Measurements from ENCODE around the gene PCSK5. TPM values are rescaled to one million over a fixed set of nuclear protein-coding genes. Genes with fewer than 3 reads are reported as not detected.

PCSK5 gene
- total RNA-seq, 8 experiments from 2014 or later = 1.8 to 21.4 (median 4.9) TPM

DNA sequence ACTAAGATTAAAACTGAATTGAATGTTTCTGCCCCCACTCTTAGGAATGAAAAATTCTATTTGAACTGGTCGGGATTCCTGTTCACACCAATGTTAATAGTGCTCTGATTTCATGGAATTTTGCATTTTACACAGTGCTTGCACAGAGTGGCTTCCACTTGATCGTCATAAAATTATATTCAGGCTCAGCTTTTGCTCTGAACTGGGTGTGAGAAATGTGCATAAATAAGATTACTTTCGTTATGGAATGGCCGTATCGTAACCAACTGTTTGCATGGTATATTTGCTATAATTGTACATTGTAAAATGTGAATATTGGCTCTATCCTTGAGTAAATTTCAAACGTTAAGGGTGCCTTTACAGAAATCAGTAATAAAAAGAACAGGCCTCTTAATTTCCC lies 262.9 kb downstream of the PCSK5 start:
- Histone ChIP-seq H3K4me1 (replicated peaks in 1 of 2) (no peaks in the 10 kb centered on the region), H3K4me3 (no peak overlapping the region), H3K27ac (no peak overlapping the region)
- in situ Hi-C loops (cut with MboI; ENCODE audit: low pct_unique_long_range_greater_than_20kb in 2 of 9, low sequenced_read_pairs in 9 of 9, unreplicated experiment in 9 of 9) = no loop called here
- peak in 3 of 8 experiments; percentile 33 to 86 (median 70) for ATAC-seq (replicated peaks in 6 of 8)
- 0 to 100% (median 82%) methylated on average over 2 to 6 of the region's 6 CpGs; no CpG with 5 or more reads in 1 of the 10 experiments for WGBS, 10 experiments

- Histone ChIP-seq H3K27ac (no peak overlapping the region), H3K4me3 (no peak overlapping the region), H3K4me1 (replicated peaks in 1 of 2) (no peaks in the 10 kb centered on the region)
- no peak for ATAC-seq (replicated peaks in 6 of 8)
- 37 to 100% (median 89%) methylated on average over 1 to 6 of the region's 8 CpGs for WGBS, 10 experiments
- in situ Hi-C loops (cut with MboI; ENCODE audit: low pct_unique_long_range_greater_than_20kb in 2 of 9, low sequenced_read_pairs in 9 of 9, unreplicated experiment in 9 of 9) = no loop called here
Measured at GRCh38 chr9:76153902-76154629, 263.6 kb downstream of the PCSK5 start.

GRCh38 chr9:76155361-76155760 lies 264.9 kb downstream of the PCSK5 start:
- H3K27ac ChIP-seq = no peak overlapping the region
- H3K4me3 ChIP-seq = no peak overlapping the region
- in situ Hi-C loops (cut with MboI; ENCODE audit: low pct_unique_long_range_greater_than_20kb in 2 of 9, low sequenced_read_pairs in 9 of 9, unreplicated experiment in 9 of 9) = no loop called here
- WGBS, 10 experiments = 0 to 86% (median 80%) methylated on average over 1 of the region's 1 CpG; no CpG with 5 or more reads in 3 of the 10 experiments
- H3K4me1 ChIP-seq (replicated peaks in 1 of 2) = no peaks in the 10 kb centered on the region
- peak in 1 of 8 experiments; percentile 6 for ATAC-seq (replicated peaks in 6 of 8)

DNA sequence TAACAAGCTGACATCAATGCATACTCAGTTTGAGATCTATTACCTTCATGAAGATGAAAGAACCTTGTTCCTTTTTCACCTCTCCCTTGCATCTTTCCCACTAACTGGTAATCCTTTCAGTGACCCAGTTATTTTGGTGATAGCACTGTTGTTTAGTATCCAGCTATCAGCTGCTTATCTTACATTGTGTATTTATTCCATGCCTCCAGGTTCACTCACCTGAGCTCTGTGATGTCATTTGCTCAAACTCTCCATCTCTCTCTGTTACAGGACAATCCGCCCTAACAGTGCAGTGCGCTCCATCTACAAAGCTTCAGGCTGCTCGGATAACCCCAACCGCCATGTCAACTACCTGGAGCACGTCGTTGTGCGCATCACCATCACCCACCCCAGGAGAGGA lies 268.2 kb downstream of the PCSK5 start:
- Histone ChIP-seq H3K27ac (no peak overlapping the region), H3K4me3 (no peak overlapping the region), H3K4me1 (replicated peaks in 1 of 2) (peaks cover 0 to 6% of the 10 kb centered on the region in 2 donors)
- whole genome bisulfite sequencing, 10 experiments = 90 to 100% (median 97%) methylated on average over 1 to 6 of the region's 7 CpGs; no CpG with 5 or more reads in 5 of the 10 experiments
- no peak for ATAC-seq (replicated peaks in 6 of 8)
- in situ Hi-C loops (cut with MboI; ENCODE audit: low pct_unique_long_range_greater_than_20kb in 2 of 9, low sequenced_read_pairs in 9 of 9, unreplicated experiment in 9 of 9) = no loop called here

- Histone ChIP-seq H3K4me1 (replicated peaks in 1 of 2) (peaks cover 0 to 6% of the 10 kb centered on the region in 2 donors), H3K4me3 (no peak overlapping the region), H3K27ac (no peak overlapping the region)
- in situ Hi-C loops (cut with MboI; ENCODE audit: low pct_unique_long_range_greater_than_20kb in 2 of 9, low sequenced_read_pairs in 9 of 9, unreplicated experiment in 9 of 9) = no loop called here
- 73 to 93% (median 84%) methylated on average over 1 to 9 of the region's 11 CpGs for WGBS, 10 experiments
- no peak for ATAC-seq (replicated peaks in 6 of 8)
Measured at GRCh38 chr9:76159293-76159926, 268.9 kb downstream of the PCSK5 start.

GRCh38 chr9:76161106-76161505 lies 270.6 kb downstream of the PCSK5 start:
- peaks cover 0 to 6% of the 10 kb centered on the region in 2 donors for H3K4me1 ChIP-seq (replicated peaks in 1 of 2)
- in situ Hi-C loops (cut with MboI; ENCODE audit: low pct_unique_long_range_greater_than_20kb in 2 of 9, low sequenced_read_pairs in 9 of 9, unreplicated experiment in 9 of 9) = no loop called here
- no peak overlapping the region for H3K4me3 ChIP-seq
- no peak overlapping the region for H3K27ac ChIP-seq
- 30 to 75% (median 53%) methylated on average over 2 to 4 of the region's 5 CpGs; no CpG with 5 or more reads in 1 of the 10 experiments for WGBS, 10 experiments
- peak in 1 of 8 experiments; percentile 45 for ATAC-seq (replicated peaks in 6 of 8)

- ATAC-seq (replicated peaks in 6 of 8) = peak in 4 of 8 experiments; percentile 36 to 98 (median 84)
- WGBS, 10 experiments = 20 to 100% (median 87%) methylated on average over 1 to 7 of the region's 13 CpGs; no CpG with 5 or more reads in 1 of the 10 experiments
- in situ Hi-C loops (cut with MboI; ENCODE audit: low pct_unique_long_range_greater_than_20kb in 2 of 9, low sequenced_read_pairs in 9 of 9, unreplicated experiment in 9 of 9) = no loop called here
Measured at GRCh38 chr9:76161541-76161940, 271.1 kb downstream of the PCSK5 start.

GRCh38 chr9:76162086-76162730 lies 271.7 kb downstream of the PCSK5 start:
- peaks cover 0 to 6% of the 10 kb centered on the region in 2 donors for H3K4me1 ChIP-seq (replicated peaks in 1 of 2)
- no peak for ATAC-seq (replicated peaks in 6 of 8)
- in situ Hi-C loops (cut with MboI; ENCODE audit: low pct_unique_long_range_greater_than_20kb in 2 of 9, low sequenced_read_pairs in 9 of 9, unreplicated experiment in 9 of 9) = no loop called here
- no peak overlapping the region for H3K4me3 ChIP-seq
- H3K27ac ChIP-seq = no peak overlapping the region
- WGBS, 10 experiments = 60 to 100% (median 81%) methylated on average over 1 to 4 of the region's 4 CpGs; no CpG with 5 or more reads in 3 of the 10 experiments

More at GRCh38 chr9:76161541-76161940, 271.1 kb downstream of the PCSK5 start:
- H3K4me3 ChIP-seq = no peak overlapping the region
- H3K27ac ChIP-seq = no peak overlapping the region
- H3K4me1 ChIP-seq (replicated peaks in 1 of 2) = peaks cover 0 to 6% of the 10 kb centered on the region in 2 donors

GRCh38 chr9:76162751-76163500 lies 272.5 kb downstream of the PCSK5 start:
- Histone ChIP-seq H3K4me3 (no peak overlapping the region), H3K4me1 (replicated peaks in 1 of 2) (peaks cover 0 to 6% of the 10 kb centered on the region in 2 donors), H3K27ac (no peak overlapping the region)
- in situ Hi-C loops (cut with MboI; ENCODE audit: low pct_unique_long_range_greater_than_20kb in 2 of 9, low sequenced_read_pairs in 9 of 9, unreplicated experiment in 9 of 9) = no loop called here
- peak in 1 of 8 experiments; percentile 49 for ATAC-seq (replicated peaks in 6 of 8)
- 40 to 92% (median 72%) methylated on average over 1 to 8 of the region's 11 CpGs; no CpG with 5 or more reads in 3 of the 10 experiments for WGBS, 10 experiments

GRCh38 chr9:76166526-76166925 lies 276.1 kb downstream of the PCSK5 start:
- in situ Hi-C loops (cut with MboI; ENCODE audit: low pct_unique_long_range_greater_than_20kb in 2 of 9, low sequenced_read_pairs in 9 of 9, unreplicated experiment in 9 of 9) = no loop called here
- ATAC-seq (replicated peaks in 6 of 8) = no peak
- Histone ChIP-seq H3K4me1 (replicated peaks in 1 of 2) (peaks cover 0 to 5% of the 10 kb centered on the region in 2 donors), H3K4me3 (no peak overlapping the region), H3K27ac (no peak overlapping the region)
- 28 to 100% (median 67%) methylated on average over 1 to 2 of the region's 2 CpGs; no CpG with 5 or more reads in 3 of the 10 experiments for WGBS, 10 experiments

GRCh38 chr9:76176171-76176570 lies 285.7 kb downstream of the PCSK5 start:
- ATAC-seq (replicated peaks in 6 of 8) = no peak
- H3K4me3 ChIP-seq = no peak overlapping the region
- WGBS, 10 experiments = 0 to 100% (median 79%) methylated on average over 1 of the region's 1 CpG; no CpG with 5 or more reads in 1 of the 10 experiments
- in situ Hi-C loops (cut with MboI; ENCODE audit: low pct_unique_long_range_greater_than_20kb in 2 of 9, low sequenced_read_pairs in 9 of 9, unreplicated experiment in 9 of 9) = no loop called here
- peaks cover 0 to 4% of the 10 kb centered on the region in 2 donors for H3K4me1 ChIP-seq (replicated peaks in 1 of 2)
- no peak overlapping the region for H3K27ac ChIP-seq

GRCh38 chr9:76177931-76178330 lies 287.5 kb downstream of the PCSK5 start:
- ATAC-seq (replicated peaks in 6 of 8) = peak in 1 of 8 experiments; percentile 28
- in situ Hi-C loops (cut with MboI; ENCODE audit: low pct_unique_long_range_greater_than_20kb in 2 of 9, low sequenced_read_pairs in 9 of 9, unreplicated experiment in 9 of 9) = no loop called here
- 33 to 98% (median 90%) methylated on average over 2 to 5 of the region's 5 CpGs; no CpG with 5 or more reads in 1 of the 10 experiments for WGBS, 10 experiments
- H3K4me1 ChIP-seq (replicated peaks in 1 of 2) = peaks cover 0 to 11% of the 10 kb centered on the region in 2 donors
- no peak overlapping the region for H3K4me3 ChIP-seq
- H3K27ac ChIP-seq = no peak overlapping the region

Data from motor neuron (in vitro differentiated cells).